Subcutaneous abdominal adipose tissue (tissue), 5 donors: ENCODE data around the gene ANKRD33.

Experiments
- H3K27ac ChIP-seq: one replicate; pipeline ENCODE4 v1.7.0; 2013; ENCODE audit warnings: low read depth, mild to moderate bottlenecking, inconsistent platforms, low read length, moderate library complexity
- H3K27me3 ChIP-seq, 5 donors: one replicate each; pipeline ENCODE4 v1.7.0; 2013; ENCODE audit warnings: low read length in 5 of 5, inconsistent platforms in 1 of 5; ENCODE audit not compliant: control insufficient read depth in 5 of 5, insufficient read depth in 4 of 5
- H3K36me3 ChIP-seq, 5 donors: one replicate each; pipeline ENCODE4 v1.7.0; 2013; ENCODE audit warnings: low read length in 5 of 5; ENCODE audit not compliant: control insufficient read depth in 5 of 5, insufficient read depth in 5 of 5
- H3K4me1 ChIP-seq, 5 donors: one replicate each; pipeline ENCODE4 v1.7.0; 2013; ENCODE audit warnings: low read length in 5 of 5, mild to moderate bottlenecking in 3 of 5, moderate library complexity in 1 of 5; ENCODE audit not compliant: control insufficient read depth in 5 of 5, insufficient read depth in 5 of 5
- H3K4me3 ChIP-seq, 5 donors: one replicate each; pipeline ENCODE4 v1.7.0; 2013; ENCODE audit warnings: low read length in 5 of 5, low read depth in 1 of 5
- H3K9ac ChIP-seq, 5 donors: one replicate each; pipeline ENCODE4 v1.7.0; 2013; ENCODE audit warnings: low read length in 5 of 5, mild to moderate bottlenecking in 4 of 5, moderate library complexity in 3 of 5
- H3K9me3 ChIP-seq, 5 donors: one replicate each; pipeline ENCODE4 v1.7.0; 2013; ENCODE audit warnings: low read length in 5 of 5; ENCODE audit not compliant: control insufficient read depth in 5 of 5
- donor health status: healthy.
- donor health status: healthy.
- donor health status: healthy.
- donor health status: healthy.
- donor health status: healthy.

Gene ANKRD33

GRCh38 chr12:51867796-51868428 is 20.0 kb upstream of the ANKRD33 start:
- Histone ChIP-seq H3K27ac (no peak overlapping the region), H3K27me3 (peaks cover 13 to 34% (median 27%) of the 10 kb centered on the region in 5 donors), H3K9me3 (no peaks in the 10 kb centered on the region), H3K4me1 (peaks cover 2 to 56% (median 39%) of the 10 kb centered on the region in 5 donors), H3K9ac (no peak overlapping the region), H3K36me3 (no peaks in the 10 kb centered on the region), H3K4me3 (no peak overlapping the region)

- Histone ChIP-seq H3K36me3 (no peaks in the 10 kb centered on the region), H3K9me3 (no peaks in the 10 kb centered on the region), H3K4me1 (peaks cover 2 to 49% (median 35%) of the 10 kb centered on the region in 5 donors), H3K27me3 (peaks cover 9 to 29% (median 23%) of the 10 kb centered on the region in 5 donors), H3K4me3 (peak overlapping the region in 4 of 5 donors; percentile 53 to 68 (median 58)), H3K9ac (peak overlapping the region in 3 of 5 donors; percentile 1 to 61 (median 14)), H3K27ac (no peak overlapping the region)
Observed at GRCh38 chr12:51868821-51869495, 18.9 kb upstream of the ANKRD33 start.

- no peak overlapping the region for H3K27ac ChIP-seq
- H3K36me3 ChIP-seq, result no peaks in the 10 kb centered on the region
- H3K9ac ChIP-seq, result no peak overlapping the region
- peaks cover 2 to 44% (median 29%) of the 10 kb centered on the region in 5 donors for H3K4me1 ChIP-seq
- H3K4me3 ChIP-seq, result peak overlapping the region in 3 of 5 donors; percentile 53 to 62 (median 55)
- peaks cover 9 to 27% (median 20%) of the 10 kb centered on the region in 5 donors for H3K27me3 ChIP-seq
- H3K9me3 ChIP-seq, result no peaks in the 10 kb centered on the region
Observed at GRCh38 chr12:51869496-51869865, 18.4 kb upstream of the ANKRD33 start.

GRCh38 chr12:51869931-51870330 is 18.0 kb upstream of the ANKRD33 start:
- Histone ChIP-seq H3K4me1 (peaks cover 0 to 39% (median 25%) of the 10 kb centered on the region in 5 donors), H3K9me3 (no peaks in the 10 kb centered on the region), H3K4me3 (no peak overlapping the region), H3K36me3 (no peaks in the 10 kb centered on the region), H3K27me3 (peaks cover 8 to 24% (median 17%) of the 10 kb centered on the region in 5 donors), H3K9ac (no peak overlapping the region), H3K27ac (no peak overlapping the region)

GRCh38 chr12:51870504-51870903 is 17.4 kb upstream of the ANKRD33 start:
- no peak overlapping the region for H3K27ac ChIP-seq
- H3K27me3 ChIP-seq, result peaks cover 8 to 18% (median 16%) of the 10 kb centered on the region in 5 donors
- H3K9ac ChIP-seq, result no peak overlapping the region
- no peaks in the 10 kb centered on the region for H3K36me3 ChIP-seq
- H3K4me1 ChIP-seq, result peaks cover 0 to 35% (median 25%) of the 10 kb centered on the region in 5 donors
- no peak overlapping the region for H3K4me3 ChIP-seq
- no peaks in the 10 kb centered on the region for H3K9me3 ChIP-seq

GRCh38 chr12:51871126-51871525 is 16.8 kb upstream of the ANKRD33 start:
- peaks cover 0 to 33% (median 25%) of the 10 kb centered on the region in 5 donors for H3K4me1 ChIP-seq
- no peak overlapping the region for H3K9ac ChIP-seq
- H3K4me3 ChIP-seq, result no peak overlapping the region
- no peaks in the 10 kb centered on the region for H3K9me3 ChIP-seq
- H3K36me3 ChIP-seq, result no peaks in the 10 kb centered on the region
- peaks cover 8 to 18% (median 12%) of the 10 kb centered on the region in 5 donors for H3K27me3 ChIP-seq
- no peak overlapping the region for H3K27ac ChIP-seq

GRCh38 chr12:51871918-51872688 is 15.8 kb upstream of the ANKRD33 start:
- Histone ChIP-seq H3K4me3 (no peak overlapping the region), H3K27ac (no peak overlapping the region), H3K9me3 (no peaks in the 10 kb centered on the region), H3K4me1 (peaks cover 0 to 33% (median 25%) of the 10 kb centered on the region in 5 donors), H3K27me3 (peaks cover 8 to 18% (median 12%) of the 10 kb centered on the region in 5 donors), H3K36me3 (no peaks in the 10 kb centered on the region), H3K9ac (no peak overlapping the region)

GRCh38 chr12:51872689-51872981 is 15.3 kb upstream of the ANKRD33 start:
- Histone ChIP-seq H3K27ac (no peak overlapping the region), H3K9ac (no peak overlapping the region), H3K36me3 (no peaks in the 10 kb centered on the region), H3K27me3 (peaks cover 8 to 18% (median 12%) of the 10 kb centered on the region in 5 donors), H3K4me1 (peaks cover 0 to 33% (median 25%) of the 10 kb centered on the region in 5 donors), H3K9me3 (no peaks in the 10 kb centered on the region), H3K4me3 (no peak overlapping the region)

- H3K4me3 ChIP-seq, result no peak overlapping the region
- H3K9me3 ChIP-seq, result no peaks in the 10 kb centered on the region
- peaks cover 5 to 14% (median 9%) of the 10 kb centered on the region in 5 donors for H3K27me3 ChIP-seq
- no peak overlapping the region for H3K27ac ChIP-seq
- H3K9ac ChIP-seq, result no peak overlapping the region
- H3K4me1 ChIP-seq, result peaks cover 0 to 33% (median 25%) of the 10 kb centered on the region in 5 donors
- no peaks in the 10 kb centered on the region for H3K36me3 ChIP-seq
Observed at GRCh38 chr12:51873251-51873994, 14.5 kb upstream of the ANKRD33 start.
